HG02852 (cell line): Measurements from ENCODE around the gene GLRB.
"Not testable (repeated sequence)": the region's sequence is repeated elsewhere in the genome, so short reads cannot be mapped to it uniquely, and the experiment has no call there.

Source experiments
- ATAC-seq: cut with Tn5 transposase; IDR thresholded peaks from one replicate; pipeline ENCODE4 v1.9.1; 2021; ENCODE audit warnings: mild to moderate bottlenecking, moderate library complexity; ENCODE audit not compliant: unreplicated experiment

Gene GLRB

GRCh38 chr4:157075811-157076577 lies at the start of gene GLRB:
GLRB (plus strand) TSS chr4:157076150; CDS start chr4:157078025, 1,875 bp downstream.
- no peak for ATAC-seq

DNA sequence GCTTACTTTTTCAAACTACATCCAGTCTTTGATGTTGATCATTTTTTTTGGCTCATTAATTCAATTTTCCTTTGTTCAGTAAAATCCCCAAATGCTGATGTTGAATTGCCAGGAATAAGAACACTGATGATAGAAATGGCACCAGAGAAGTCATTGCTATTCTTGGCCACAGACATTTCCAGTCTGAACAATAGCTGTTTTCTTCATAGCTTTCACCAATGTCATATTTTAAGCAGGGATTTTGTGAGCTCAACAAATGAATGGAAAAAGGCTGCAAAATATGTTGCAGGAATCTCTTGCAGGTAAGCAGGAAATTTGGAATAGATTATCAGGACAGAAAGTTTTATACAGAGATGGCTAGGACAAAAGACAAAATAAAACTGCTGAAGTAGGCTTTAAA lies 40.5 kb upstream of the GLRB start:
- no peak for ATAC-seq

DNA sequence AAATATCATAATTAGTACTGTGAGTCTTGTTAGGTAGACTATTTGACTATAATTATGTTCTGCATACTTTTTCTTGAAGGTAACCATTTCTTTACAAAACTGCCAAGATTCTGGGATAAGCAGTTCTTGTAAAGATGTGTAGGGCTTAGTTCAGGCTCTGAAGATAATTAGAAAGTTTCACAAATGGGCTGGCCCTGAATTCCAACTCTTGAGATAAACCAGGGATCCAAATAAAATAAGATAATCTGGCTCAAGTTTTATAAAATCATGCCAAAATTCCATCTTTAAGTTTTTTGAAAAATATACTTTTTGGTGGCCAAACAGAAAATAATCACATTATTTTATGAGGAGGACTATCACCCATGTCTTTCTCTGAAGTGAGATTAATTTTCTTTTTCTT lies 35.5 kb upstream of the GLRB start:
- no peak for ATAC-seq

DNA sequence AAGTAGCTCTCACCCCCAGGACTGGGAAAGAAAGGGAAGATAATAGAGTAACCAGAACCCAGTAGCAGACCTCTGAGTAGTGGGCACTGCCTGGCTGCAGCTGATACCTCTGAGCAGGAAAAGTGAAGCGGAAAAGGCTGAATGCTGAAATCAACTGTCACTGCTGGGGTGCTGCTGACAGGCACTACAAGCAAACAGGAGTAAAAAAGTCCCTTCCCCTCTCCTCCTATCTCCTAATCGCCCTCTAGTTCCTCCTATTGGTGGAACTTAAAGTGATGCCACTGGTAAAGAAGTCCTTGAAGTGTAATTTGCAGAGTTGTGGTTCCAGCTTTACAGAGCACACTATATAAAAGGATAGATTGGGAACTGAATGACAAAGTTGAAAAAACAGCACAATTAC lies 32.8 kb upstream of the GLRB start:
- ATAC-seq, result no peak

- ATAC-seq, result peak; percentile 77
These were observed 30.3 kb upstream of the GLRB start for GRCh38 chr4:157045507-157046127.

DNA sequence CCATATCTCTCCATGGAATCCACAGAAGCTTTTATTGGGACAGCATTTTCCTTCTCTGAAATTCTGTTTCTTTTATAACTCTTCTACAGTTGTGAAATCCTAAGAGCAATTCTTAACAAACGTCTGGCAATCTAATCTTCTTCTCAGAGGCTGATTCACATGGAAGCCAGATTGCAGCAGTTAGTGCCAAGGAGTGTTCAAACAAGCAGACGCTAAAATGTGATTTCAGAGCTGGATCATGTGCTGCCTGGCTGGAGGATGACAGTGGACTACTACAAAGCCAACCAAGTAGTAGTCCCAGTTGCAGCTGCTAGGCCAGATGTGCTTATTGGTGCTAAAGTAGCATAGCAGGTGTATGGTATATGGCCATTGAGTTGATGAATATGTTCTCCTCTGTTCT lies 27.7 kb upstream of the GLRB start:
- ATAC-seq, result no peak

DNA sequence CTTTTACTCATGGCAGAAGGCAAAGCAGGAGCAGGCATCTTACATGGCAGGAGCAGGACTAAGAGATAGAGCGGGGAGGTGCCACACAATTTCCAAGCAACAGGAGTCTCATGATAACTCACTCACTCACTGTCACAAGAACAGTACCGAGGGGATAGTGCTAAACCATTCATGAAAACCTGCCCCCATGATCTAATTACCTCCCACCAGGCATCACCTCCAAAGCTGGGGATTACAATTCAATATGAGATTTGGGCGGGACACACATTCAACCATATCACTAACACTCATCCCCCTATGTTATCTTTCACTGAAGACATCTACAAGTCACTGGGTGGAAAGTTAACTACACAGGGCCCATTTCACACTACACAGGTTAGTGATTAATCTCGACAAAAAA lies 25.4 kb upstream of the GLRB start:
- ATAC-seq, result no peak

DNA sequence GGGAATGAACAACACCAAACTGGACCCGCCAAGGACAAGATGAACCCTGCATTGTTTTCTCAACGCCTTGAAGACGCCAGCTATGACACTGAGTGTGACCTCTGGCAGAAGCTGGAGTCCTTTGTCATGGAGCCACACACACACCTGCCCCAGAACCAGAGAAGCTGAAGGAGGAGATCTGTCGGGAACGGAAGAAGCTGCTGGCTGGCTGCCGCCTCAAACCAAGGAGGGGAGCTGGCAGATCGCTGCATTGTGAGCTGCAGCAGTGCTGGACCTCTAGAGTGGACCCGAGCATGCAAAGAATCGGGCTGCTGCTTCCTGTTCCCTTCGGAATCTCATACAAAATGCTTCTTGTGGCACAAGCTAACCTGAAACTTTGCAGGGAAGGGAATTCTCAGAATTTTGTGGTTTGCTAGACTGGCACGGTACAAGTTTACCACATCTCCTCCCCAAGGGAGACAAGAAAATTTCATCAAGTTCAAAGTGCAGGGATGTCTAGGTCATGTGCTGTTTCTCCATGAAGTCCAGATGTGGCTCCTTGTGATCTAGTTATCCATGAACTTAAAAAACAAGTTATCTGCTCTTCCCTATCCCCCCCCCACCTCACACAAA lies 23.4 kb upstream of the GLRB start:
- no peak for ATAC-seq

DNA sequence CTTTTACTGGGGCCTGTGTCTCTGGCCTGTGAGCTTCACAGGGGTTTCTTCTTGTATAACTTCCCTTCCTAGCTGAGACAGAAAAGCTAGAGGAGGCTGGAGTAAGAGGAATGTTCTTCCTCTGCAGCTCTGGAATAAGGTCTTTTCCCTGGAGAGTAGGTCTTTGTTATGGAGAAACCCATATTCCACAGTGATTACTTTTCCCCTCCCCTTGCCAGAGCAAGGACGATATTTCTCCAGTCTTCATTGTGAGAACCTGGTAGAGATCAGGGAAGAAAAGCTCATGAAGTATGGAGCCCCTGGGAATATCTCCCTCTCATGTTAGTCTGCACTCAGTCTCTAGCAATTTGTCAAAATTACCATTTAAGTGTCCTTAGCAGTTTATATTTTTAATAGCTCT lies 18.7 kb upstream of the GLRB start:
- no peak for ATAC-seq

DNA sequence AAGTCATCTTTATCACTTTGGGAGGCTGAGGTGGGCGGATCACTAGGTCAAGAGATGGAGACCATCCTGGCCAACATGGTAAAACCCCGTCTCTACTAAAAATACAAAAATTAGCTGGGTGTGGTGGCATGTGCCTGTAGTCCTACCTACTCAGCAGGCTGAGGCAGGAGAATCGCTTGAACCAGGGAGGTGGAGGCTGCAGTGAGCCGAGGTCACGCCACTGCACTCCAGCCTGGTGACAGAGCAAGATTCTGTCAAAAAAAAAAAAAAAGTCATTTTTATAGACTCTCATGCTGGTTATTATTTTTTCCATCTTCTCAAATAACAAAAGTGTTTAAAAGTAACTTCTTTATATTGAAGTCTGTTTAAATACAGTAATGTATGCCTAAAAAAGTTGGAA lies 17.1 kb upstream of the GLRB start:
- not testable (repeated sequence) for ATAC-seq

DNA sequence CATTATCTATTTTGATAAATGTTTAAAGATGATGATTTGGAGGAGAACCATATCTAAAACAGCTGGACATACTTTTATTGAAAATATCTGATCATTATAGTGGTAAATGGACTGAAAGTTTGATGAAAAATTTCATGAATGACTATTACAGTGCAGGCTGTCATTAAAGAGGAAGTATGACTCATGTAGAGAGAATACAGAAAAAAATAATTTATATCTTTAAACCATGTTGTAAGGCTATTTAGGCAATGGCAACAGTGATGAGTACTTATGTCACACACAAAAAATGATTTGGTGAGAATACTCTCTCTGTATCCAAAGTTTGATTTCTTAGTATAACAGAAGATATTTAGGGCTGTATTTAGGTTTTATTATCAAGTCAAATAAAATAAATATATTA lies 3.9 kb upstream of the GLRB start:
- ATAC-seq, result no peak

DNA sequence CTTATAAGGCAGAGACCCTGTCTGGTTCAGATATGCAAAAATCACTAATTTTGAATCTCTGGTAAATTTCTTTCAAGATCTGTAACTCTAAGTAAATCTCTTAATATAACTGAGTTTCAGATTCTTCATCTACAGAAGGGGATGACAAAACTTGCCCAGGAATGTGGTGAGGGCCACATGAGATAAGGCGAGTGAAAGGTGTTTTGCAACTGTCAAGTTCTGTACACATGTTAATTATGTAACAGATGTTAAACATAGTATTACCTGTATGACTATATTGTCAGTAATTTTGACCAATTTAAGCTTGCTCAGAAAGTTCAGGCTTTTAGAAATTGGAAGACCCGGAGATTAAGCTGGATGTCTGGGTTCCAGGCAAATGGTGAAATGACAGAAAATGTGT lies 549 bp upstream of the GLRB start:
- ATAC-seq, result no peak

DNA sequence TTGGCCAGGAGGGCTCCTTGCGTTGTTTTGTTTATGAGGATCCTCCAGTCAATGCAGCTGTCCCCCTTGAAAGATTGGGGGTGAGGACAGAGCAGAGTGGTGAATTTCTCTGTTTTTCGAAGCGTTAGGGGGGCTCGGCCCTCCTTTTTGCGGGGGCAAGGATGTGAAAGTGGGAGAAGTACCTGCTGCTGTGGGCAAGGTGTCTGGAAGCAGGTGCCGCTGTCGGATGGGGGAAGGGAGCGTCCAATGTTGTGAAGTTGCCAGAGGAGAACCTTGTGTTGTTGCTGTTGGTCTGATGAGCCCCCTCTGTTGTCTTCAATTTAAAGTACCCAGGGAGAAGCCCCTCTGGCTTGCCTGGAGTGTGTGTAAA lies 613 bp downstream of the GLRB start:
- no peak for ATAC-seq

- ATAC-seq, result no peak
These were observed 3.5 kb downstream of the GLRB start for GRCh38 chr4:157079441-157079840.

- ATAC-seq, result no peak
These were observed 4.7 kb downstream of the GLRB start for GRCh38 chr4:157080605-157081004.

DNA sequence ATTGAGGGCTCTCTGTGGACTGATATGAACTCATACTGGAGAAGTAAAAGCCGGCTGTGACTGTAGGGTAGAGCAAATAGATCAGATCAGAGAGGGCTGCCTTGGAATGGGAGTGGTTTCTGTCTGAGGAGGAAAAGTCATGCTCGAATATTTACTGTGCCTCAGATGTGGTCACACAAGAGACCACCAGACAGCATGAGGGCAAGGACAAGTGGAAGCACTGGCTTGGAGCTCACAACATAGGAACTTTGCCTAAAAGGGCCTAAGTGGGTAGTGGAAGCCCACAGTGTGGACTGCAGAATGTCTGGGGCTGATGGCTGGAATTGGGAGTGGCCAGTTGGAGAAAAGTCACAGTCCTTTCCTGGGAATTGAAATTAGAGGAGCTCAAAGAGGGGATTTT lies 19.8 kb downstream of the GLRB start:
- ATAC-seq, result no peak

DNA sequence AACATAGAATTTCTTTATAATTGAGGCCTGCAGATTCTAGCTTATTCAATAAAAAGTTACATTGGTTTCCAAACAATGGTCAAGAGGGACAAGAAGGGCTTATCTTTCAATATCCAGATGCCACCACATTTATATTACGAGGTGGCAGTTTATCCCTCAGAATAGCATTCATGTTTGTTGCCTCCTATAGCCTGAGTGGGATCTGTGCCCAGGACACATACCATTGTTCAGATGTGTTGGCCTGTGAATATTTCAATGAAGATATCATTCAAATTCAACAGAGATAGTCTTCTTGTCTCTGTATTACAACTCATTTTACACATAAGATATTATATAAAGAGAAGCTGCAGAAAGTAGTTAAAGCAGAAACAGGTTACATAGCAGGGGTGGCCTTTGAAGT lies 20.5 kb downstream of the GLRB start:
- no peak for ATAC-seq

GRCh38 chr4:157099506-157099905 lies 23.6 kb downstream of the GLRB start:
- ATAC-seq, result no peak

- no peak for ATAC-seq
These were observed 28.6 kb downstream of the GLRB start for GRCh38 chr4:157104541-157104940.

DNA sequence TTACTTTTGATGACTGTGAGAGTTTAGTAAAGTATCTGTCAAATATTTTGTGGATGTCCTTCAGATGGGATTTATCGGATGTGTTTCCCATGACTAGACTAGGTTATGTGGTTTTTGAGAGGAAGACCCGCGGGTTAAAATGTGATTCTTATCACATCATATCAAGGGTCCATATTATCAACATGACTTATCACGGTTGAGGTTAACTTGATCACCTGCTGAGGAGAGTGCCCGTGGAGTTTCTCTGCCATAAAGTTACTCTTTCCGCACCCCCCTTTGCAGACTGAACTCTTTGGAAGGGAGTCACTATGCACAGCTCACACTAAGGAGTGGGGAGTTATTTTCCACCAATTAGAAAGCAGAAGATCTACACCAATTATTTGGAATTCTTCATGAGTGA lies 38.7 kb downstream of the GLRB start:
- ATAC-seq, result no peak

GRCh38 chr4:157115613-157116335 lies 39.8 kb downstream of the GLRB start:
- no peak for ATAC-seq

GRCh38 chr4:157121401-157121800 lies 45.5 kb downstream of the GLRB start:
- no peak for ATAC-seq
